ENCODE results near the gene ANKRD33. TPM values are rescaled to one million over a fixed set of nuclear protein-coding genes. Genes with fewer than 3 reads are reported as not detected.

Gene ANKRD33
- total RNA-seq, 1 donor from 2014 or later, result not detected

DNA sequence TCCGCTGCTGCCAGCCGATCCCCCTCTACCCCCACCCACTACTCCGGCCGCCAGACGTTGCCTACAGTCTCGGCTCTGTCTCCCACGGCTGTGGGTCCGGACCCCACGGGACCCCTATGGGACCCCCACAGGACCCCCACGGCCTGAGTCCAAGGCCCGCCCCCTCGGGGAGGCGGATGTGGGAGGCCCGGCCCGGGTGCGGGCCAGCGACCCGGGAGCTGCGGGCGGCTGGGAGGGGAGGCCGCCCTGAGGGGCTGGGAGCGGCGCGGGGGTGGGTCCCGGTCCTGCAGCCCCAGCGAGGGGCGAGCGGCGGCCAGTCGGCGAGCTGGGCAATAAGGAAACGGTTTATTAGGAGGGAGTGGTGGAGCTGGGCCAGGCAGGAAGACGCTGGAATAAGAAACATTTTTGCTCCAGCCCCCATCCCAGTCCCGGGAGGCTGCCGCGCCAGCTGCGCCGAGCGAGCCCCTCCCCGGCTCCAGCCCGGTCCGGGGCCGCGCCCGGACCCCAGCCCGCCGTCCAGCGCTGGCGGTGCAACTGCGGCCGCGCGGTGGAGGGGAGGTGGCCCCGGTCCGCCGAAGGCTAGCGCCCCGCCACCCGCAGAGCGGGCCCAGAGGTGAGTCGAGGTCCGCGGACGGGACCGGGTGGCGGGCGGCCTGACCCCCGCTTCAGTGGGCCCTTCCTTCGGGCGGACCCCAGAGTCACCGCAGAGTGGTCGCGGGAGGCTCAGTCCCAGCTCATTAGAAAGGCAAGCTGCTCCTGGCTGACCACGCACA, 19.4 kb downstream of the ANKRD33 start, which contains the start of gene ACVRL1:
Gene ACVRL1 (plus strand): TSS at position 422 of the 773 bp plus-strand sequence. CDS start 4,971 bp downstream, outside the sequence.
- TF ChIP-seq, protein P1, sequence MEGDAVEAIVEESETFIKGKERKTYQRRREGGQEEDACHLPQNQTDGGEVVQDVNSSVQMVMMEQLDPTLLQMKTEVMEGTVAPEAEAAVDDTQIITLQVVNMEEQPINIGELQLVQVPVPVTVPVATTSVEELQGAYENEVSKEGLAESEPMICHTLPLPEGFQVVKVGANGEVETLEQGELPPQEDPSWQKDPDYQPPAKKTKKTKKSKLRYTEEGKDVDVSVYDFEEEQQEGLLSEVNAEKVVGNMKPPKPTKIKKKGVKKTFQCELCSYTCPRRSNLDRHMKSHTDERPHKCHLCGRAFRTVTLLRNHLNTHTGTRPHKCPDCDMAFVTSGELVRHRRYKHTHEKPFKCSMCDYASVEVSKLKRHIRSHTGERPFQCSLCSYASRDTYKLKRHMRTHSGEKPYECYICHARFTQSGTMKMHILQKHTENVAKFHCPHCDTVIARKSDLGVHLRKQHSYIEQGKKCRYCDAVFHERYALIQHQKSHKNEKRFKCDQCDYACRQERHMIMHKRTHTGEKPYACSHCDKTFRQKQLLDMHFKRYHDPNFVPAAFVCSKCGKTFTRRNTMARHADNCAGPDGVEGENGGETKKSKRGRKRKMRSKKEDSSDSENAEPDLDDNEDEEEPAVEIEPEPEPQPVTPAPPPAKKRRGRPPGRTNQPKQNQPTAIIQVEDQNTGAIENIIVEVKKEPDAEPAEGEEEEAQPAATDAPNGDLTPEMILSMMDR (conservative IDR thresholded peaks at IDR 0.05), result no peak
- Mint-ChIP-seq H3K27me3 (ENCODE audit: low read depth) (no peaks in the 10 kb centered on the region), H3K36me3 (ENCODE audit: low read depth) (no peaks in the 10 kb centered on the region), H3K9me3 (no peaks in the 10 kb centered on the region), H3K27ac (ENCODE audit: unreplicated experiment) (peak within 1 kb of the TSS; percentile 43), H3K4me1 (peaks cover 35% of the 10 kb centered on the region), H3K4me3 (no peak within 1 kb of the TSS)
- DNase-seq (ENCODE audit: low read depth, low spot score), result no peak

DNA sequence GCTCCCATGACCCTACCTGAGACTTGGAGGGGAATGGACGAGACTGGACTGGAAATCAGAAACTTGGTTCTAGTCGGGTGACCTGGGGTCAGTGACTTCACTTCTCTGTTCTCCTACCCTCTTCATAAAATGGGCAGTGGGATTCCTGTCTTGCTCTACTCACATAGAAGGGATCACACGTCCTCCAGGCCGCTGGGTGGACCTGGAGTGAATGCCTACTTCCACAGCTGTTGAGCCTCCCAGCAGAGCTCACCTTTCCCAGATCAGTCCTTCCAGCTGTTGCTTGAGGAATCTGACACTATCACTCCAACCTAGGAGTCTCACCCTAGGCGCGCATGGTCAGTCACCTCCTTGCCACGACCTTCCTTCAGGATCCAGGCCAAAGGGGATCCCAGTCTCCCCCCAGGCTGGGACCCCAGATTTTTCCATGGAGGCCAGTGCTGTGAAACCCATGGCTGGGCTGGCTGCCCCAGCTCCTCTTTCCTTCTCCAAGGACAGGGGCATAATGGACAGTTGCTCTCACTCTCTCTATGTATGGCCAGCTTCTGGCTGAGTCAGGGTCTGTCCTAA, 20.0 kb downstream of the ANKRD33 start:
- TF ChIP-seq, protein P1 (conservative IDR thresholded peaks at IDR 0.05), result no peak
- Mint-ChIP-seq H3K27ac (ENCODE audit: unreplicated experiment) (peak overlapping the region; percentile 43), H3K27me3 (ENCODE audit: low read depth) (no peaks in the 10 kb centered on the region), H3K9me3 (no peaks in the 10 kb centered on the region), H3K4me1 (peaks cover 41% of the 10 kb centered on the region), H3K36me3 (ENCODE audit: low read depth) (no peaks in the 10 kb centered on the region), H3K4me3 (no peak overlapping the region)
- DNase-seq (ENCODE audit: low read depth, low spot score), result no peak

DNA sequence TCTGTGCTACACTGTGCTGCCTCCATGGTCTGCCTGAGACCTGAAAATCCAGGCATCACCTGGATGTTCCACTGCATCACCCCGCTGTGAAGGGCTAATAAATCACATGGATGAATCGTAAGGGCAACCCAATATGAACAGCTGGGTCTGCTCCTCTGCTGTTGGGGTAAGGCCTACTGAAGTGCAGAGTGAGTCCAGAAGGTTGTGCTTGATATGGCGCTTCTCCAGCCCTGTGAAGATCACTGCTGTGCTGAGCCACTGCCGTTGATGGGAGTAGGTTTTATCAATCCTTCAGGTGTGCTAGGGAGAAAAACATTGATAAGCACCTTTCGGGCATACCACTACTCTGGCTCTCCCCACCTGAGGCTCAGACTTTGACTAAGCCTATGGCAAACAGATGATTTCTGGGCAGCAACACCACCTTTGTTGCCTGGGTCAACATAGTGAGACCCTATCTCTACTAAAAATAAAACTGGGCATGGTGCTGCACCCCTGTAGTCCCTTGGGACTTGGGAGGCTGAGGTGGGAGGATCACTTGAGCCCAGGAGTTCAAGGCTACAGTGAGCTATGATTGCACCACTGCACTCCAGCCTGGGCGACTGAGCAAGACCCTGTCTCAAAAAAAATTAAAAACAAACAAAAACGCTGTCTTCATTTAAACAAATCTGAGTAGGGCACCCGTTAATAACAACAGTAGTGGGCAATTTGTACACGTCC, 21.1 kb downstream of the ANKRD33 start:
- TF ChIP-seq, protein P1 (conservative IDR thresholded peaks at IDR 0.05), result no peak
- H3K9me3 Mint-ChIP-seq, result no peaks in the 10 kb centered on the region
- H3K36me3 Mint-ChIP-seq (ENCODE audit: low read depth), result no peaks in the 10 kb centered on the region
- H3K4me1 Mint-ChIP-seq, result peaks cover 42% of the 10 kb centered on the region
- no peak overlapping the region for H3K4me3 Mint-ChIP-seq
- H3K27me3 Mint-ChIP-seq (ENCODE audit: low read depth), result no peaks in the 10 kb centered on the region
- no peak overlapping the region for H3K27ac Mint-ChIP-seq (ENCODE audit: unreplicated experiment)
- DNase-seq (ENCODE audit: low read depth, low spot score), result no peak

DNA sequence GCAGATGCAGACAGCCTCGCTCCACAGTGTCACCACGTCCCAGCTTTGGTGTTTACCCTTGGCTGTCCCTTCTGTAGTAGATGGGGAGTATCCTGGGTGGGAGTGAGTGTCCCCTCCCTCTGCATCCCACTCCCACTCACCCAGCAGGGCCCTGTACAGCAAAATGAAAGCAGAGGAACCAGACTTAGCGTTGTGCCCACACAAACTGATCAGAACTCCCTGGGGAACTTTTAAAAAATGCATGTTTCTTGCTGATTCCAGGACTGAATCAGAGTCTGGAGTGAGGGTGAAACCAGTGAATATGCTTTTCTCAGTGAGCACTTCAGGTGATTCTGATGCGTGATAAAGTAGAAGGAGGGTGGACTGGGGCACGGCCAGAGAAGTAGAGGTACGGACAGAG, 22.3 kb downstream of the ANKRD33 start:
- Mint-ChIP-seq H3K4me3 (no peak overlapping the region), H3K9me3 (no peaks in the 10 kb centered on the region), H3K4me1 (peaks cover 41% of the 10 kb centered on the region), H3K27me3 (ENCODE audit: low read depth) (no peaks in the 10 kb centered on the region), H3K27ac (ENCODE audit: unreplicated experiment) (peak overlapping the region; percentile 19), H3K36me3 (ENCODE audit: low read depth) (no peaks in the 10 kb centered on the region)
- DNase-seq (ENCODE audit: low read depth, low spot score), result no peak
- TF ChIP-seq, protein P1 (conservative IDR thresholded peaks at IDR 0.05), result no peak

DNA sequence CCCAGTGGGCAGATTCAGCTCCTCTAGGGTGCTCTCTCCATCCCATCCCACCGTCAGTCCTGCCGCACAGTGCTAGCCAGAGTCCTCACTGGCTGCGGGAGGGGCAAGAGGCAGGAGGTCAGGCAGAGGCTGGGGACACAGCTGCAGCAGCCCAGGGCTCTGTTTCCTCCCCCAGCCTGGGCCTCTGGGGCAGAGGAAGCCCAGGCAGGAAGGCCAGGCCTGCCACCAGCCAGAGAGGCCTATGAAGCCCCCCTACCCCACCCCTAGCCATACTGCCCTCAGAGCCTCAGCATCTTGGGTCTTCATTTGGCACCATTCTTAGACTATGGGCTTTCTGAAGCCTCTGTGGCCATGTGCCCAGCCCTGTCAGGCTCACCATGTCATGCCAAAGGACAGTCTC, 22.8 kb downstream of the ANKRD33 start:
- Mint-ChIP-seq H3K27me3 (ENCODE audit: low read depth) (no peaks in the 10 kb centered on the region), H3K4me1 (peaks cover 36% of the 10 kb centered on the region), H3K9me3 (no peaks in the 10 kb centered on the region), H3K4me3 (no peak overlapping the region), H3K27ac (ENCODE audit: unreplicated experiment) (peak overlapping the region; percentile 19), H3K36me3 (ENCODE audit: low read depth) (no peaks in the 10 kb centered on the region)
- TF ChIP-seq, protein P1 (conservative IDR thresholded peaks at IDR 0.05), result no peak
- DNase-seq (ENCODE audit: low read depth, low spot score), result no peak

Data from neural crest cell (in vitro differentiated cells).